ENCODE results near the gene WBP1.

The WBP1 gene

GRCh38 chr2:74450570-74451190 is 7.6 kb upstream of the WBP1 start:
- H3F3A ChIP-seq (ENCODE audit: low read depth): no peaks in the 10 kb centered on the region
- H3K4me3 ChIP-seq (ENCODE audit: low read length, poor library complexity, severe bottlenecking): no peak overlapping the region
- no peaks in the 10 kb centered on the region for H3K9me3 ChIP-seq (ENCODE audit: insufficient read depth, low read depth, low read length)
- no peak overlapping the region for H2AFZ ChIP-seq (ENCODE audit: low read length)
- no peaks in the 10 kb centered on the region for H4K20me1 ChIP-seq (ENCODE audit: insufficient read depth, low read length, poor library complexity, severe bottlenecking)
- H3K4me1 ChIP-seq (ENCODE audit: insufficient read depth, low read length, poor library complexity, severe bottlenecking): peaks cover 18% of the 10 kb centered on the region
- H3K9ac ChIP-seq (ENCODE audit: low read depth, low read length, poor library complexity, severe bottlenecking): no peak overlapping the region
- no peaks in the 10 kb centered on the region for H3K36me3 ChIP-seq (ENCODE audit: insufficient read depth, low read length)
- H3K79me2 ChIP-seq (ENCODE audit: insufficient read depth, low read length): peaks cover 5% of the 10 kb centered on the region; the same call in 1 of the 2 replicates
- no peak for TF ChIP-seq EZH2phosphoT487 (IDR thresholded peaks at IDR 0.05; ENCODE audit: borderline replicate concordance)
- TF ChIP-seq CTCF (conservative IDR thresholded peaks at IDR 0.05; ENCODE audit: low read length): no peak
- no peak overlapping the region for H3K4me2 ChIP-seq (ENCODE audit: low read depth, low read length, poor library complexity, severe bottlenecking)
- no peaks in the 10 kb centered on the region for H3K9me2 ChIP-seq (replicated peaks; ENCODE audit: low read depth, low read length)
- H3K27me3 ChIP-seq (ENCODE audit: insufficient read depth, low read length, poor library complexity, severe bottlenecking): no peaks in the 10 kb centered on the region

- peaks cover 9% of the 10 kb centered on the region for H3F3A ChIP-seq (ENCODE audit: low read depth)
- TF ChIP-seq CTCF (conservative IDR thresholded peaks at IDR 0.05; ENCODE audit: low read length): no peak; the same call in 1 of the 2 replicates
- TF ChIP-seq EZH2phosphoT487 (IDR thresholded peaks at IDR 0.05; ENCODE audit: borderline replicate concordance): no peak
Observed at GRCh38 chr2:74454654-74455511, 3.4 kb upstream of the WBP1 start, which contains the start of gene INO80B. TSS of gene INO80B (plus strand) at chr2:74455087. CDS start at chr2:74455117, 30 bp downstream.

GRCh38 chr2:74457129-74457548 is 1.1 kb upstream of the WBP1 start:
- Histone ChIP-seq H3K4me1 (ENCODE audit: insufficient read depth, low read length, poor library complexity, severe bottlenecking) (peaks cover 35% of the 10 kb centered on the region), H3K9me3 (ENCODE audit: insufficient read depth, low read depth, low read length) (no peaks in the 10 kb centered on the region), H4K20me1 (ENCODE audit: insufficient read depth, low read length, poor library complexity, severe bottlenecking) (no peaks in the 10 kb centered on the region), H3K9ac (ENCODE audit: low read depth, low read length, poor library complexity, severe bottlenecking) (peak overlapping the region; percentile 95), H3K4me3 (ENCODE audit: low read length, poor library complexity, severe bottlenecking) (peak overlapping the region; percentile 97), H3K79me2 (ENCODE audit: insufficient read depth, low read length) (peaks cover 35% of the 10 kb centered on the region), H3K36me3 (ENCODE audit: insufficient read depth, low read length) (no peaks in the 10 kb centered on the region; the same call in 1 of the 2 replicates), H3K9me2 (replicated peaks; ENCODE audit: low read depth, low read length) (no peaks in the 10 kb centered on the region), H2AFZ (ENCODE audit: low read length) (peak overlapping the region; percentile 38; the same call in 1 of the 2 replicates), H3K4me2 (ENCODE audit: low read depth, low read length, poor library complexity, severe bottlenecking) (peak overlapping the region; percentile 98), H3K27me3 (ENCODE audit: insufficient read depth, low read length, poor library complexity, severe bottlenecking) (no peaks in the 10 kb centered on the region), H3F3A (ENCODE audit: low read depth) (peaks cover 9% of the 10 kb centered on the region)
- no peak for TF ChIP-seq EZH2phosphoT487 (IDR thresholded peaks at IDR 0.05; ENCODE audit: borderline replicate concordance)

More at GRCh38 chr2:74454654-74455511, 3.4 kb upstream of the WBP1 start, which contains the start of gene INO80B:
- H3K4me2 ChIP-seq (ENCODE audit: low read depth, low read length, poor library complexity, severe bottlenecking): peak within 1 kb of the TSS; percentile 98
- no peaks in the 10 kb centered on the region for H3K9me2 ChIP-seq (replicated peaks; ENCODE audit: low read depth, low read length)
- H3K4me3 ChIP-seq (ENCODE audit: low read length, poor library complexity, severe bottlenecking): peak within 1 kb of the TSS; percentile 97
- H2AFZ ChIP-seq (ENCODE audit: low read length): peak within 1 kb of the TSS; percentile 76
- H3K79me2 ChIP-seq (ENCODE audit: insufficient read depth, low read length): peaks cover 30% of the 10 kb centered on the region
- peak within 1 kb of the TSS; percentile 95 for H3K9ac ChIP-seq (ENCODE audit: low read depth, low read length, poor library complexity, severe bottlenecking)
- no peaks in the 10 kb centered on the region for H3K27me3 ChIP-seq (ENCODE audit: insufficient read depth, low read length, poor library complexity, severe bottlenecking)
- H4K20me1 ChIP-seq (ENCODE audit: insufficient read depth, low read length, poor library complexity, severe bottlenecking): no peaks in the 10 kb centered on the region
- H3K36me3 ChIP-seq (ENCODE audit: insufficient read depth, low read length): no peaks in the 10 kb centered on the region
- H3K9me3 ChIP-seq (ENCODE audit: insufficient read depth, low read depth, low read length): no peaks in the 10 kb centered on the region
- peaks cover 36% of the 10 kb centered on the region for H3K4me1 ChIP-seq (ENCODE audit: insufficient read depth, low read length, poor library complexity, severe bottlenecking)
